ENCODE results near the gene SPRR5.

Gene SPRR5

GRCh38 chr1:152998476-152998875 is 51.5 kb downstream of the SPRR5 start:
- Histone ChIP-seq H3K9me3 (ENCODE audit: insufficient read depth, low read length, severe bottlenecking) (peaks cover 2% of the 10 kb centered on the region), H3K27me3 (ENCODE audit: insufficient read depth, low read length, poor library complexity) (peaks cover 18% of the 10 kb centered on the region), H3K36me3 (ENCODE audit: insufficient read depth, low read length) (no peaks in the 10 kb centered on the region), H3K79me2 (ENCODE audit: insufficient read depth, low read length) (no peaks in the 10 kb centered on the region), H3K27ac (ENCODE audit: low read length) (no peak overlapping the region), H4K20me1 (ENCODE audit: insufficient read depth, low read length) (no peaks in the 10 kb centered on the region), H3K9ac (ENCODE audit: low read depth, low read length) (no peak overlapping the region), H3K4me2 (ENCODE audit: insufficient read depth, low read length) (no peak overlapping the region), H2AFZ (ENCODE audit: low read depth, low read length) (no peak overlapping the region), H3K4me3 (ENCODE audit: low read depth in 1 of 2, low read length in 2 of 2) (no peak overlapping the region), H3K4me1 (ENCODE audit: insufficient read depth, low read length) (no peaks in the 10 kb centered on the region)
- ATAC-seq (ENCODE audit: insufficient read depth, low read depth) = no peak
- TF ChIP-seq, protein P1, sequence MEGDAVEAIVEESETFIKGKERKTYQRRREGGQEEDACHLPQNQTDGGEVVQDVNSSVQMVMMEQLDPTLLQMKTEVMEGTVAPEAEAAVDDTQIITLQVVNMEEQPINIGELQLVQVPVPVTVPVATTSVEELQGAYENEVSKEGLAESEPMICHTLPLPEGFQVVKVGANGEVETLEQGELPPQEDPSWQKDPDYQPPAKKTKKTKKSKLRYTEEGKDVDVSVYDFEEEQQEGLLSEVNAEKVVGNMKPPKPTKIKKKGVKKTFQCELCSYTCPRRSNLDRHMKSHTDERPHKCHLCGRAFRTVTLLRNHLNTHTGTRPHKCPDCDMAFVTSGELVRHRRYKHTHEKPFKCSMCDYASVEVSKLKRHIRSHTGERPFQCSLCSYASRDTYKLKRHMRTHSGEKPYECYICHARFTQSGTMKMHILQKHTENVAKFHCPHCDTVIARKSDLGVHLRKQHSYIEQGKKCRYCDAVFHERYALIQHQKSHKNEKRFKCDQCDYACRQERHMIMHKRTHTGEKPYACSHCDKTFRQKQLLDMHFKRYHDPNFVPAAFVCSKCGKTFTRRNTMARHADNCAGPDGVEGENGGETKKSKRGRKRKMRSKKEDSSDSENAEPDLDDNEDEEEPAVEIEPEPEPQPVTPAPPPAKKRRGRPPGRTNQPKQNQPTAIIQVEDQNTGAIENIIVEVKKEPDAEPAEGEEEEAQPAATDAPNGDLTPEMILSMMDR (IDR thresholded peaks at IDR 0.05; ENCODE audit: borderline replicate concordance, extremely low read depth, low read length, poor library complexity, severe bottlenecking) = no peak
- no peak for TF ChIP-seq EZH2 (IDR thresholded peaks at IDR 0.05; ENCODE audit: borderline replicate concordance, low read depth, low read length, severe bottlenecking)
- DNase-seq = no peak
